Measurements from ENCODE around the gene LYZ.

The LYZ gene

DNA sequence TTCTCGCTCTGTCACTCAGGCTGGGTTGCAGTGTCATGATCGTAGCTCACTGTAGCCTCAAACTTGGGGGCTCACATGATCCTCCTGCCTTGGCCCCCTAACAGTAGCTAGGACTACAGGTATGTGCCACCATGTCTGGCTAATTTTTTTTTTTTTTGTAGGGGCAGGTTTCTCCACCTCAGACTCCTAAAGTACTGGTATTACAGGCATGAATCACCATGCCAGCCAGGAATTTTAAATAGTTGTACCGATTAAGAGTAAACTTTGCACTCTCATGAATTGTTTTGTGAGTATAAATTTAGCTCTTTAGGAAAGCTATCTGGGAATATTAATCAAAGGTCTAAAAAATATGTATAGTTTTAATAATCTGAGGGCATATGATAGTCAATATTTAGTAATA, 36.9 kb downstream of the LYZ start:
- FAIRE-seq = no peak
- DNase-seq (ENCODE audit: insufficient read length, low spot score) = no peak
- TF ChIP-seq POLR2A (IDR thresholded peaks at IDR 0.05; ENCODE audit: low read depth, low read length) = no peak

DNA sequence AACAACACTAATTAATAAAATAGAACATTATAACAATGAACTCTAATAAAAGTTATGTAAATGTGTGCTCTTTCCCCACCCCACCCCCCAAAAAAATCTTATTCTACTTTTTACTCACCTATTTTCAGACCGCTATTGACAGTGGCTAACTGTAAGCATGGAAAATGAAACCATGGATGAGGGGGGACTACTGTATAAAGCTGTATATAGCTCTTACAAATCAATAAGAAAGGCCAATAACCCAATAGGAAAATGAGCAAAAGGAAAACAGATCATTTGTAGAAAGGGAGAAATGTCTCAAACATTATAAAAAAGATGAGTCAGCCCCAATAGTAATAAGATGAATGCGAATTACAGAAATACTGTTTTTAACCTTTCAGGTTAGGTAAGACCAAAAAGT, 38.7 kb downstream of the LYZ start:
- DNase-seq (ENCODE audit: insufficient read length, low spot score) = no peak
- no peak for TF ChIP-seq POLR2A (IDR thresholded peaks at IDR 0.05; ENCODE audit: low read depth, low read length)
- no peak for FAIRE-seq

DNA sequence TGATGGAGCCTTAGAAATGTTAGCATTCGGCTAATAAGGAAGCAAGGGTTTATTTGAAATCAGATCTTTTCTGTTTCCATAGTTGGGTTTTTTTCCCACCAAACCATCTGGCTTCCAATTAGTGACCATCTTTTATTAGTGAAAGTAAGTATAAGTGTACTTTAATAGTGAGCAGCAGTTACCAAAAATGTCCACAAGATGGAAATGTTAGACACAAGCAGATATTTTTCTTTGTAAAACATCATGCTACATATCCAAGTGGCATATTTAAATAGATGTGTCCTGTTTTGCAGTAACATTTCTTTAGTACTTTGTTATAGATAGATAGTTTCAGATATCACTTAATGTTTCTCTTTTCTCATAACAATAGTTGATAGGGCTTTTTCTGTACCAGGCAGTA, 40.2 kb downstream of the LYZ start:
- no peak for TF ChIP-seq POLR2A (IDR thresholded peaks at IDR 0.05; ENCODE audit: low read depth, low read length)
- no peak for DNase-seq (ENCODE audit: insufficient read length, low spot score)
- peak; percentile 84 for FAIRE-seq

DNA sequence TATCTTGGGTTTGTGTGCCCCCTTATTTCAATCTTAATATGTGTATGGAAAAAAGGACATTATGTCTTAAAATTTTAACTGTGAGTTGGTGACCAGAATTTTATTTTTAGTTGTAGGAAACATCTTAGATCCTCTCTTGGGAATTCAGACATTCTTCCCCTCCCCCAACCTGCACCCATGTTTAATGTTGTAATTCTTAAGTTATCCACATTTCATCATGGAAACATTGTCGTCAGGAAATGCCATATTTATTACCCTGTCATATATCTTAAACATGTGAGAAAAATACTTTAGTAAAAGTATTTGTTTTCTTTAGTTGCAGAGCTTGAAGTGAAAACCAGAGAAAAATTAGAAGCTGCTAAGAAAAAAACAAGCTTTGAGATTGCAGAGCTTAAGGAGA, 41.6 kb downstream of the LYZ start:
- FAIRE-seq (no peak), DNase-seq (ENCODE audit: insufficient read length, low spot score) (no peak)
- no peak for TF ChIP-seq POLR2A (IDR thresholded peaks at IDR 0.05; ENCODE audit: low read depth, low read length)

DNA sequence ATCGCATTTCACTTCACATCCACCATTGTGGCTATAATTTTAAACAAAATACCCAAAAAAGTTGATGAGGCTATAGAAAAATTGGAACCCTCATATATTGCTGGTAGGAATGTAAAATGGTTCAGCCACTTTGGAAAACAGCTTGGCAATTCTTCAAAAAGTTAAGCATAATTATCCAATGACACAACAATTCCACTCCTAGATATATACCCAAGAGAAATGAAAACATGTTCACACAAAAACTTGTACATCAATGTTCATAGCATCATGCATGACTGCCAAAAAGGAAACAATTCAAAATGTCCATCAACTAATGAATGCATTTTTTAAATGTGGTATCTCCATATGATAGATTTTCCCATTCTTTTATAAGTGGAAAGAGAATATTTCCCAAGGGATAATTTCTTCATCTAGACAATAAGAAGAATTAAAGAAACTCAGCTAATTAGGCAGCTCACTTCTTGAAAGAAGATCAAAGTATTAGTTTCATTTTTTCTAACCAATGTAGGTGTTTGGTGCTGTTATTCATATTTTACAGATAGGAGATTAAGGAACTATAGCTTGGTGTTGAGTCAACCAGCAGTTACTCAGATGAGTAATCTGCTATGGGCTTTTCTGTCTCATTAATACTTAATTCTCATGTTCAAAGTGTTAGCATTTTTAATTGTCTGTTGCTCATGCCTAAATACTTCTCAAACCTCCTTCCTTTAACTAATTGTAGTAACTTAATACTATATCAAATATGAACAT, 44.2 kb downstream of the LYZ start:
- FAIRE-seq = peak; percentile 15
- no peak for TF ChIP-seq POLR2A (IDR thresholded peaks at IDR 0.05; ENCODE audit: low read depth, low read length)
- no peak for DNase-seq (ENCODE audit: insufficient read length, low spot score)

DNA sequence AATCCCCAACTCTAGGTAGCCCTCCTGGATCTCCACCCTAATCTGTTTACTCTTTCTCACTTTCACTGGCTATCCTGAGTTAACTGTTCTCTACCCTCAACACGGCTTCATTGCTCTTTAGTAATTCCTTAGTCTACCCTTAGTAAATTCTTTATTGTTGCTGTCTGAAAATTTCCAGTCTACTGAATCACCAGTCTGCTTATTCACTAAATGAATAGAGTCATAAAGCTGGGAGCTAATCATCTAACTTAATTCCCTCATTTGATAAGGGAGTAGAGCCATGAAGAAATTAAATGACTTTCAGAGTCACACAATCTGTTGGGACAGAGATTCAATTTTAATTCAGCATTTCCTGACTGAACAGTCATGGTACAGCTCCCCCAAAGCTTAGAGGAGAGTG, 47.9 kb downstream of the LYZ start:
- no peak for TF ChIP-seq POLR2A (IDR thresholded peaks at IDR 0.05; ENCODE audit: low read depth, low read length)
- DNase-seq (ENCODE audit: insufficient read length, low spot score) (no peak), FAIRE-seq (no peak)

DNA sequence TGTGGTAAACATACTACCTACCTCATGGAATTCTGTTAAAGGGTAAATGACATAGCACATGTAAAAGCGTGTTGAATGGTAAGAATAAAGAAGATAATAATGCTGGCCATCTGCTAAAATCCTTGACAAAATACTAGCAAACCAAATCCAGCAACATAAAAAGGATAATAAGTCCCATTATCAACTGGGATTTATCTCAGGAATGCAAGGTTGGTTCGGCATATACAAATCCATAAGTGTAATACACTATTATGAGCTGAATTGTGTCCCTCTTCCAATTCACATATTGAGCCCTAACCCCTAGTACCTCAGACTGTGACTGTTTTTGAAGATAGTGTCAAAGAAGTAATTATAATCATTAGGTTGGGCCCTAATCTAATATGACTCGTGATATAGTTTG, 48.8 kb downstream of the LYZ start:
- DNase-seq (ENCODE audit: insufficient read length, low spot score) (no peak), FAIRE-seq (no peak)
- no peak for TF ChIP-seq POLR2A (IDR thresholded peaks at IDR 0.05; ENCODE audit: low read depth, low read length)

DNA sequence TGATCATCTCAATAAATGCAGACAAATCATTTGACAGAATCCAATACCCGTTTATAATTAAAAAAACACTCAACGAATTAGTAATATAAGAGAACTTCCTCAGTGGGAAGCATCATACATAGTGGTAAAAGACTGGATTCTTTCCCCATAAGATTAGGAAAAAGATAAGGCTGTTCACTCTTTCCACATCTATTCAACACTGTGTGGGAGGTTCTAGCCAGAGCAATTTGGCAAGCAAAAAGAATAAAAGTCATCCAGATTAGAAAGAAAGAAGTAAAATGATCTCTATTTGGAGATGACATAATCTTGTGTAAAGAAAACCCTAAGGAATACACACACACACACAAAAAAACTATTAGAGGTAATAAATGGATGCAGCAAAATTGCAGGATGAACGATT, 49.8 kb downstream of the LYZ start:
- DNase-seq (ENCODE audit: insufficient read length, low spot score) = no peak
- FAIRE-seq = no peak
- no peak for TF ChIP-seq POLR2A (IDR thresholded peaks at IDR 0.05; ENCODE audit: low read depth, low read length)

DNA sequence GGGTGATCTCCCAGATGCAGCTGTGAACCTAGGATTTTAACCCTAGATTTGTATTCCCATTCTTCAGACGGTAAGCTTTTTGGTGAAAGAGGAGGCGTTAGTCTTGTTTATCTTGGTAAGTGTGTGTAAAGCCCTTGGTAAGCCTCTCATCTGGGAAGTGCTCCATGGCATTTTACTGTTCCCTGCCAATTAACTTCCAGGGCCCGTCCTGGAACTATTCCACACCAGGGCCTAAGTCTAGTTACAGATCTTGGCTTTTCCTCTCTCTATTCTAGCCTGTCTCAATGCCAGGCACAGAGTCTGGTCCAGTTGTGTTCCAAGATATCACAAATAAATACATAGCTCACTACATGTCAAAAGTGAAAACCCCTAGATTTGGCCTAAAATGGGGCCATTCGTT, 53.8 kb downstream of the LYZ start:
- no peak for TF ChIP-seq POLR2A (IDR thresholded peaks at IDR 0.05; ENCODE audit: low read depth, low read length)
- no peak for DNase-seq (ENCODE audit: insufficient read length, low spot score)
- no peak for FAIRE-seq

All from H54 (cell line).